ENCODE results near the gene SMIM27. TPM values are rescaled to one million over a fixed set of nuclear protein-coding genes. Genes with fewer than 3 reads are reported as not detected.

The SMIM27 gene
- total and polyA plus RNA-seq, 2 of the 8 experiments (the other 6 are each of a cell fraction or from before 2014, with no cell fraction given): 3.6 to 18.1 TPM

GRCh38 chr9:32565967-32566366, 13.8 kb downstream of the SMIM27 start:
- H3K4me2 ChIP-seq (ENCODE audit: insufficient read depth in 1 of 2, low read depth in 2 of 2, low read length in 2 of 2): no peak overlapping the region
- no peaks in the 10 kb centered on the region for H3K9me3 ChIP-seq (ENCODE audit: insufficient read depth in 2 of 2, low read depth in 1 of 2, low read length in 1 of 2)
- H3K27me3 ChIP-seq (replicated peaks in 1 of 4; ENCODE audit: control insufficient read depth in 3 of 4, extremely low read depth in 1 of 4, insufficient read depth in 3 of 4, low read length in 3 of 4): no peaks in the 10 kb centered on the region
- no peak overlapping the region for H3K14ac ChIP-seq (ENCODE audit: insufficient read length)
- no peak overlapping the region for H2BK20ac ChIP-seq (ENCODE audit: low read length)
- no peak overlapping the region for H3K56ac ChIP-seq (replicated peaks; ENCODE audit: insufficient read length, low read depth, low read length)
- no peak overlapping the region for H4K91ac ChIP-seq (replicated peaks; ENCODE audit: insufficient read length, low read length)
- no peak overlapping the region for H4K8ac ChIP-seq (ENCODE audit: extremely low read depth, insufficient read depth, low read length)
- peaks cover 0 to 9% of the 10 kb centered on the region in 2 experiments for H4K20me1 ChIP-seq (replicated peaks in 1 of 2; ENCODE audit: control insufficient read depth in 1 of 2, insufficient read depth in 2 of 2, low read length in 2 of 2)
- 95% methylated on average over 6 of the region's 6 CpGs; no CpG with 5 or more reads in 1 of the 2 experiments for WGBS, 2 experiments (ENCODE audit: extremely low coverage in 1 of 2, insufficient coverage in 1 of 2, insufficient read length in 1 of 2, insufficient replicate concordance in 2 of 2, low coverage in 1 of 2, low lambda C conversion rate in 2 of 2, missing lambda C conversion rate in 1 of 2)
- no peak overlapping the region for H3K23ac ChIP-seq (ENCODE audit: insufficient read length)
- no peak overlapping the region for H4K5ac ChIP-seq (ENCODE audit: insufficient read length, low read depth, low read length)
- no peak for FAIRE-seq
- POLR2A ChIA-PET (ENCODE audit: partially characterized antibody): interaction anchor here (1.4 to 4.1 kb wide), 3 partner anchors 10 to 15 kb away, joined by 3 to 18 read pairs (median 3); partner anchors contain the start of gene SMIM27
- peaks cover 0 to 20% of the 10 kb centered on the region in 2 experiments; a peak in 2 of 4 replicates for H3K79me2 ChIP-seq (ENCODE audit: control insufficient read depth in 1 of 2, insufficient read depth in 2 of 2, low read length in 2 of 2)
- H2BK12ac ChIP-seq (ENCODE audit: low read depth, low read length): no peak overlapping the region
- H2AK5ac ChIP-seq (ENCODE audit: low read depth, low read length): no peak overlapping the region
- H2BK15ac ChIP-seq (ENCODE audit: low read length): no peak overlapping the region
- H3K4ac ChIP-seq (replicated peaks; ENCODE audit: insufficient read length, low read depth, low read length): no peak overlapping the region
- H3K4me3 ChIP-seq (ENCODE audit: extremely low read depth in 1 of 4, insufficient read depth in 2 of 4, low read depth in 3 of 4, low read length in 4 of 4): no peak overlapping the region
- TF ChIP-seq NANOG (IDR thresholded peaks at IDR 0.05; ENCODE audit: insufficient read depth, low read depth, low read length, poor library complexity, severe bottlenecking) (no peak), CBX8 (IDR thresholded peaks at IDR 0.05; ENCODE audit: borderline replicate concordance, low read depth, low read length) (no peak), TEAD4 (IDR thresholded peaks at IDR 0.05; ENCODE audit: low read depth, low read length) (no peak)
- no peaks in the 10 kb centered on the region for H3K23me2 ChIP-seq (ENCODE audit: low read depth, low read length)
- H3K36me3 ChIP-seq (ENCODE audit: control insufficient read depth in 2 of 4, insufficient read depth in 4 of 4, low read length in 3 of 4): peaks cover 0 to 16% (median 9%) of the 10 kb centered on the region in 4 experiments; a peak in 5 of 8 replicates
- peaks cover 4% of the 10 kb centered on the region for H3K79me1 ChIP-seq (ENCODE audit: low read depth, low read length)
- no peak overlapping the region for H3K18ac ChIP-seq (ENCODE audit: extremely low read depth, low read length)
- H3K4me1 ChIP-seq (replicated peaks in 1 of 4; ENCODE audit: control insufficient read depth in 3 of 4, insufficient read depth in 4 of 4, low read length in 3 of 4): no peaks in the 10 kb centered on the region
- H2AFZ ChIP-seq (ENCODE audit: low read length): no peak overlapping the region
- H2BK5ac ChIP-seq (ENCODE audit: low read depth, low read length): no peak overlapping the region
- DNase-seq (ENCODE audit: low read depth in 1 of 2, low spot score in 2 of 2): no peak
- H3K27ac ChIP-seq (ENCODE audit: low read depth, low read length): no peak overlapping the region
- no peak overlapping the region for H2BK120ac ChIP-seq (replicated peaks; ENCODE audit: low read depth, low read length)
- CTCF ChIA-PET (ENCODE audit: partially characterized antibody): interaction anchor here (0.5 to 5.6 kb wide), 7 partner anchors 9 to 442 kb away, joined by 3 to 49 read pairs (median 4); partner anchors contain the start of gene TMEM215
- no peak overlapping the region for H3K9ac ChIP-seq (replicated peaks in 1 of 4; ENCODE audit: extremely low read depth in 1 of 4, low read depth in 3 of 4, low read length in 3 of 4)

Measured in H1 (cell line).